Measurements from ENCODE around the gene EEFSEC.

DNA sequence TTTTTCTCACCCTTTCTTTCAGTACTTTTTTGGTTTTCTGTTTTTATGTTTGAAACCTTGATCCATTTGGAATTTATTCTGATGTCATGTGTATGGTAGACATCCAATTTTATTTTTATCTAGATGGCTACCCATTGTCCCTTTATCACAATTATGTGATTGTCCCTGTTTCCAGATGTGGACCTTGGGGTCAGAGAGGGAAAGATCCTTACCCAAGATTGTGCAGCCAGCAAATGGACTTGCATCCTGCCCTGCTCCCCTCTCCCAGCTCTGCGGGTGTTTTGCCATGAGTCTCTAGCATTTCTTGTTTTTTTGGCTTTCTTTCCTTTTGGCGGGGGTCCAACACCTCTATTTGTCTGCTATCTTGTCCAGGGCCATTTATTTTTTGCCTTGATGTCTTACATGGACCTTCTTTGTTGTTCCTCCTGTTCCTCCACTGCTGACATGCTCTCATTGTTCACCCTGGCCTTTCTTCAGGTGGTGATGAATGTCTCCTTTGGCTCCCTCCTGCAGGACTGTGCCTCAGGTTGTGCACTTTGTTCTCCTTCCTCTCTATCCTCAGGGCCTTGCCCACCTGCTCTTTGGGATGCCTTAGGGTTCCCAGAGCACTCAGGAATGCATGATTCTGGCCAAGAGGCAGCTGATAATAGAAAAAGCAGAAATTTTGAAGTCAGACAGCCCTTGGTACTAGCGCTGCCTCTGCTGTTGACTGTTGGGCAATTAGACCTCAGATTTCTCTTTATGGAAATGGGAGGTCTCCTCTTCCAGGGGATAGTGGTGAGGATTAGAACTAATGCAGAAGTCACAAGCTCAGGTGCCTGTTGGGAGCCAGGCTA lies 84.3 kb downstream of the EEFSEC start:
- no peak for TF ChIP-seq POLR2A (IDR thresholded peaks at IDR 0.05)
- TF ChIP-seq, protein P1, sequence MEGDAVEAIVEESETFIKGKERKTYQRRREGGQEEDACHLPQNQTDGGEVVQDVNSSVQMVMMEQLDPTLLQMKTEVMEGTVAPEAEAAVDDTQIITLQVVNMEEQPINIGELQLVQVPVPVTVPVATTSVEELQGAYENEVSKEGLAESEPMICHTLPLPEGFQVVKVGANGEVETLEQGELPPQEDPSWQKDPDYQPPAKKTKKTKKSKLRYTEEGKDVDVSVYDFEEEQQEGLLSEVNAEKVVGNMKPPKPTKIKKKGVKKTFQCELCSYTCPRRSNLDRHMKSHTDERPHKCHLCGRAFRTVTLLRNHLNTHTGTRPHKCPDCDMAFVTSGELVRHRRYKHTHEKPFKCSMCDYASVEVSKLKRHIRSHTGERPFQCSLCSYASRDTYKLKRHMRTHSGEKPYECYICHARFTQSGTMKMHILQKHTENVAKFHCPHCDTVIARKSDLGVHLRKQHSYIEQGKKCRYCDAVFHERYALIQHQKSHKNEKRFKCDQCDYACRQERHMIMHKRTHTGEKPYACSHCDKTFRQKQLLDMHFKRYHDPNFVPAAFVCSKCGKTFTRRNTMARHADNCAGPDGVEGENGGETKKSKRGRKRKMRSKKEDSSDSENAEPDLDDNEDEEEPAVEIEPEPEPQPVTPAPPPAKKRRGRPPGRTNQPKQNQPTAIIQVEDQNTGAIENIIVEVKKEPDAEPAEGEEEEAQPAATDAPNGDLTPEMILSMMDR (IDR thresholded peaks at IDR 0.05): no peak

All from esophagus squamous epithelium (tissue), 4 donors.